Uterus (tissue), 2 donors: ENCODE data around the gene FBXW12.

Source experiments
- POLR2A ChIP-seq, 2 donors: fragments of 450-650 bp; IDR thresholded peaks; one replicate each; pipeline ENCODE4 v1.6.1; 2016; ENCODE audit warnings: antibody characterized with exemption in 2 of 2, mild to moderate bottlenecking in 1 of 2, moderate library complexity in 1 of 2
- TF ChIP-seq, protein P1 (sequence below), 4 experiments: fragments of 200-600 bp in 2 of 4; fragments of 450-650 bp in 2 of 4; sonication (generic) in 2 of 4; IDR thresholded peaks; one replicate each; pipeline ENCODE4 v1.5.1; 2016 to 2019; ENCODE audit warnings: antibody characterized with exemption in 4 of 4, mild to moderate bottlenecking in 2 of 4, moderate library complexity in 1 of 4

DNA sequence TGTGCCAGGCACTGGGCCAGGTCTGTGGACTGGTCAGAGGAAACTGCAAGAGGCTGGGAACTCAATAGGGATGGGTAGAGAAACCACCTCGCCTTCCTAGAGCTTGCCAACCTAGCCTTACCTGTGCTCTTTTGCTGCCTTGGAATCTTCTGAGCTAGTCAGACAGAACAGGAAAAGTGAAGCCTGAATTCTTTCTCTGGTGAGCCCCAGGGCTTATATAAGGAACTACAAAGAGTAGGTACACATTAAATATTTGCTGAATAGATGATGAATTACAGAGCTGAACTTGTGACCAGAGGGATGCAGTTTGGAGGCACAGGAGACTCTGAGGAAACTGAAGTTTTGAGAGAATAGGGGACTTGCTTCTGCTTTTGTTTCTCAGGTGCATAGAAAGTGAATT lies 15.6 kb upstream of the FBXW12 start:
- TF ChIP-seq, protein P1, sequence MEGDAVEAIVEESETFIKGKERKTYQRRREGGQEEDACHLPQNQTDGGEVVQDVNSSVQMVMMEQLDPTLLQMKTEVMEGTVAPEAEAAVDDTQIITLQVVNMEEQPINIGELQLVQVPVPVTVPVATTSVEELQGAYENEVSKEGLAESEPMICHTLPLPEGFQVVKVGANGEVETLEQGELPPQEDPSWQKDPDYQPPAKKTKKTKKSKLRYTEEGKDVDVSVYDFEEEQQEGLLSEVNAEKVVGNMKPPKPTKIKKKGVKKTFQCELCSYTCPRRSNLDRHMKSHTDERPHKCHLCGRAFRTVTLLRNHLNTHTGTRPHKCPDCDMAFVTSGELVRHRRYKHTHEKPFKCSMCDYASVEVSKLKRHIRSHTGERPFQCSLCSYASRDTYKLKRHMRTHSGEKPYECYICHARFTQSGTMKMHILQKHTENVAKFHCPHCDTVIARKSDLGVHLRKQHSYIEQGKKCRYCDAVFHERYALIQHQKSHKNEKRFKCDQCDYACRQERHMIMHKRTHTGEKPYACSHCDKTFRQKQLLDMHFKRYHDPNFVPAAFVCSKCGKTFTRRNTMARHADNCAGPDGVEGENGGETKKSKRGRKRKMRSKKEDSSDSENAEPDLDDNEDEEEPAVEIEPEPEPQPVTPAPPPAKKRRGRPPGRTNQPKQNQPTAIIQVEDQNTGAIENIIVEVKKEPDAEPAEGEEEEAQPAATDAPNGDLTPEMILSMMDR (IDR thresholded peaks at IDR 0.05) = no peak
- no peak for TF ChIP-seq POLR2A (IDR thresholded peaks at IDR 0.05)
